Measurements from ENCODE around the gene SND1.

GRCh38 chr7:128017862-128018845, 366.2 kb downstream of the SND1 start:
- TF ChIP-seq CTCF (IDR thresholded peaks at IDR 0.05) (no peak), POLR2A (IDR thresholded peaks at IDR 0.05) (no peak)
